C4-2B (cell line): ENCODE data around the gene GM2A.

Experiments
- CTCF ChIP-seq: fragments of 450-650 bp; conservative IDR thresholded peaks from 2 replicates; pipeline ENCODE4 v1.5.1; 2017; ENCODE audit warnings: mild to moderate bottlenecking
- ZFX ChIP-seq: fragments of 450-650 bp; IDR thresholded peaks from 2 replicates; pipeline ENCODE4 v1.6.1; 2017

DNA sequence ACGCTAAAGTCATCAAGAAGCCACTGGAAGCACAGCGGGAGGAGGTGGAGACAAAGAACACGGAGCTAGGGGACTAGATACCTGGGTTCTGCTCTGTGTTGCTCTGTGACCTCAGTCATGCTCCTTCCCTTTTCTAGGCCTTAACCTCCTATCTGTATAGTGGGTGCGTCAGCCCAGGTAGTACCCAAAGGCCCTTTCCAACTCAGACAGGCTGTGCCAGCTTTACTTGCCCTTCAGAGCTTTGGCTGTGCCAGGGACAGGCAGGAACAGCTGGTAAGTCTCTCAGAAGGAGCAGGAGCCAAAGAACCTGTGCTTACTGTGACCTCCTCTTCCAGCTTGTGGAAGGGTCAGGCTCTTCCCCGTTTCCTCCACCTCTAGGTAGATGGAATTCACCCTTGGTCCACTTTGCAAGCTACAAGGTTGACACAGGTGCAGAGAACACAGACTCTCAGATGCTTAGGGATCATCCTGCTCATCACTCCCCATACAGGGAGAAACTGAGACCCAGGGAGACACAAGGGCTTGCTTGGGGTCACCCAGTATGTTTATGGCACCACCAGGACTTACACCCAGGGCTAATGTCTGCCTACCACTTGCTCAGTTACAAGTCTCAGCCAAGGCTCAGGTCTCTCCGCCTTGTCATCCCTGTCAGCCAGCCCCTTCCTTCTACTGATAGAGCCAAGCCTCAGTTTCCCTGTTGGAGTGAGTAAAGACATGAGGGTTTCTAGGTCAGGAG, 30.8 kb upstream of the GM2A start:
- TF ChIP-seq CTCF (no peak), ZFX (no peak)
